ENCODE data around the gene FSIP1. TPM values are rescaled to one million over a fixed set of nuclear protein-coding genes. Genes with fewer than 3 reads are reported as not detected.

Gene FSIP1
- total and polyA plus RNA-seq, 9 of the 15 experiments (the other 6 are each of a cell fraction or from before 2014, with no cell fraction given): 0.07 to 0.51 (median 0.29) TPM

DNA sequence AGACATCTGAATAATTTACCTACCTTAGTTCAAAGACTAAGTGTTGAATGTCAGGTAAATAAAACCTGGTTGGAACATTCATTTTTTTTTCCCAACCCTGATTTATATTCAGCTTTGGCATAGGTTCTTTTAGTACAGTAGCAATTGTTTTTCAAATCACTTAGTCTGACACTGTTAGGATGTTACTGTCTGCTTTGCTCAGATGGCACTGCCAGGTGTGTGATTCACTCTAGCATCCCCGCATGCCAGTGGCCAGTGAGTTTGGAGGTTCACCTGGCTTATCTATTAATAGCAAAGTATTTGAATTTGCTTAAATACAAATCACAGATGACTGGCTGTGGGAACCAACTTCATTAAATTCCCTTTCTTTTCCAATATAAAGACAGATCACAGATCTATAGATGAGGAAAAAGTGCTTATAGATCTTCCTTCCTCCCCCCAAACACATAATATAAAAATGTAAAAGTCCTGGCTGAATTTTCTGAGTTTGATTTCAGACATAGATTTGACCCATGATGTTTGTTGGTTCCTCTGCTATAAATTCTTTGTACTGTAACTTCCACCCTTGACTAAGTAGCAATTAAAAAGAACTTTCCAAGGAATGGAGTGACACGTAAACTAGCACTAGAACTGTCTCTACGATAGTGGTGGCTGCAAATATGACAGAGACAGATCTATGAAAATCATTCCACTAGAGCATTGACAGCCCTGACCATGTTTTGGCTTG lies 197.8 kb downstream of the FSIP1 start (continued):
- no peak for TF ChIP-seq GABPA (tag; conservative IDR thresholded peaks at IDR 0.05; ENCODE audit: low read depth)
- TF ChIP-seq KHSRP (IDR thresholded peaks at IDR 0.05): no peak
- no peak for TF ChIP-seq ZNF75A (CRISPR knock-in tag; IDR thresholded peaks at IDR 0.05)
- no peak for TF ChIP-seq E2F6 (IDR thresholded peaks at IDR 0.05; ENCODE audit: borderline replicate concordance in 1 of 2, extremely low read depth in 1 of 2, insufficient read depth in 1 of 2, insufficient read length in 1 of 2, low read depth in 1 of 2, low read length in 1 of 2, poor library complexity in 1 of 2, severe bottlenecking in 1 of 2)
- TF ChIP-seq RCOR1 (IDR thresholded peaks at IDR 0.05; ENCODE audit: borderline replicate concordance in 1 of 2, low read depth in 2 of 2, low read length in 2 of 2): no peak

GRCh38 chr15:39584266-39584659 lies 198.4 kb downstream of the FSIP1 start:
- Histone ChIP-seq H3K4me2 (ENCODE audit: insufficient read depth, low read length) (no peak overlapping the region), H3K4me3 (no peak overlapping the region), H3K27me3 (ENCODE audit: control insufficient read depth in 2 of 2, insufficient read depth in 2 of 2, low read length in 2 of 2) (peaks cover 46 to 74% of the 10 kb centered on the region in 2 experiments), H3K79me2 (ENCODE audit: control insufficient read depth, insufficient read depth, low read length) (no peaks in the 10 kb centered on the region), H4K20me1 (replicated peaks; ENCODE audit: control insufficient read depth, insufficient read depth, low read length) (0 out of 2 replicates have a peak, but pooled peaks cover 3% of the 10 kb centered on the region), H3K9me3 (replicated peaks; ENCODE audit: control insufficient read depth, insufficient read depth, low read depth, low read length) (peaks cover 7% of the 10 kb centered on the region), H3K4me1 (replicated peaks in 1 of 2; ENCODE audit: control insufficient read depth in 2 of 2, insufficient read depth in 2 of 2, low read length in 2 of 2) (peaks cover 0 to 12% of the 10 kb centered on the region in 2 experiments; a peak in 2 of 5 replicates), H2AFZ (ENCODE audit: low read depth, low read length) (no peak overlapping the region), H3K9me1 (ENCODE audit: control insufficient read depth, insufficient read depth, low read length) (no peaks in the 10 kb centered on the region), H3K36me3 (ENCODE audit: control insufficient read depth, insufficient read depth, low read length) (no peaks in the 10 kb centered on the region), H3K27ac (ENCODE audit: extremely low read depth, low read depth, low read length) (no peak overlapping the region), H3K9ac (ENCODE audit: insufficient read depth in 1 of 2, low read depth in 2 of 2, low read length in 2 of 2) (no peak overlapping the region)
- WGBS (ENCODE audit: insufficient coverage, low coverage, missing lambda C conversion rate): under 1% methylated on average over 7 of the region's 7 CpGs
- ATAC-seq (no peak), FAIRE-seq (no peak), DNase-seq (ENCODE audit: extremely low read depth in 1 of 4, low spot score in 3 of 4) (no peak)
- TF ChIP-seq ATF7 (IDR thresholded peaks at IDR 0.05) (no peak), POLR2H (tag; IDR thresholded peaks at IDR 0.05; ENCODE audit: low read depth) (no peak), ZNF175 (CRISPR knock-in tag; IDR thresholded peaks at IDR 0.05; ENCODE audit: low read depth) (no peak), ZNF707 (CRISPR knock-in tag; conservative IDR thresholded peaks at IDR 0.05) (no peak), KAT2B (IDR thresholded peaks at IDR 0.05; ENCODE audit: low read depth, low read length) (no peak), NFIX (CRISPR knock-in tag; IDR thresholded peaks at IDR 0.05; ENCODE audit: low read depth) (no peak)
- TF ChIP-seq, protein P1, sequence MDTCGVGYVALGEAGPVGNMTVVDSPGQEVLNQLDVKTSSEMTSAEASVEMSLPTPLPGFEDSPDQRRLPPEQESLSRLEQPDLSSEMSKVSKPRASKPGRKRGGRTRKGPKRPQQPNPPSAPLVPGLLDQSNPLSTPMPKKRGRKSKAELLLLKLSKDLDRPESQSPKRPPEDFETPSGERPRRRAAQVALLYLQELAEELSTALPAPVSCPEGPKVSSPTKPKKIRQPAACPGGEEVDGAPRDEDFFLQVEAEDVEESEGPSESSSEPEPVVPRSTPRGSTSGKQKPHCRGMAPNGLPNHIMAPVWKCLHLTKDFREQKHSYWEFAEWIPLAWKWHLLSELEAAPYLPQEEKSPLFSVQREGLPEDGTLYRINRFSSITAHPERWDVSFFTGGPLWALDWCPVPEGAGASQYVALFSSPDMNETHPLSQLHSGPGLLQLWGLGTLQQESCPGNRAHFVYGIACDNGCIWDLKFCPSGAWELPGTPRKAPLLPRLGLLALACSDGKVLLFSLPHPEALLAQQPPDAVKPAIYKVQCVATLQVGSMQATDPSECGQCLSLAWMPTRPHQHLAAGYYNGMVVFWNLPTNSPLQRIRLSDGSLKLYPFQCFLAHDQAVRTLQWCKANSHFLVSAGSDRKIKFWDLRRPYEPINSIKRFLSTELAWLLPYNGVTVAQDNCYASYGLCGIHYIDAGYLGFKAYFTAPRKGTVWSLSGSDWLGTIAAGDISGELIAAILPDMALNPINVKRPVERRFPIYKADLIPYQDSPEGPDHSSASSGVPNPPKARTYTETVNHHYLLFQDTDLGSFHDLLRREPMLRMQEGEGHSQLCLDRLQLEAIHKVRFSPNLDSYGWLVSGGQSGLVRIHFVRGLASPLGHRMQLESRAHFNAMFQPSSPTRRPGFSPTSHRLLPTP (IDR thresholded peaks at IDR 0.05; ENCODE audit: borderline replicate concordance, extremely low read depth, insufficient read length): no peak
- BruUV-seq (replicated peaks): no TSS peak
- intact Hi-C loops (cut with micrococcal nuclease): loop anchor here (5.0 to 10.0 kb wide), 3 partner anchors 189 to 879 kb away; no protein-coding TSS in a partner anchor
- POLR2A ChIA-PET: no interaction called here
- in situ Hi-C loops (cut with MboI): loop anchor here (25.0 kb wide), 1 partner anchor 772 kb away; no protein-coding TSS in a partner anchor
- CTCF ChIA-PET (ENCODE audit: low intra/inter-chr PET ratio): no interaction called here

All from K562 (cell line).